ENCODE measurements around the gene LEMD2.

- no peak for TF ChIP-seq CTCF (IDR thresholded peaks at IDR 0.05)
- no peak for TF ChIP-seq POLR2A (IDR thresholded peaks at IDR 0.05)
These were observed 60.5 kb downstream of the LEMD2 start for GRCh38 chr6:33728438-33728837.

Data from heart left ventricle (tissue), 13 donors.